Parathyroid adenoma (tissue), 2 donors: ENCODE data around the gene HECW1.

ENCODE experiments used
- H2AFZ ChIP-seq: fragments of 300-600 bp; sonication (generic); one replicate; pipeline ENCODE4 v1.7.0; 2017; ENCODE audit warnings: antibody characterized with exemption, mild to moderate bottlenecking
- H3K27ac ChIP-seq: fragments of 300-600 bp; sonication (generic); one replicate; pipeline ENCODE4 v1.7.0; 2017
- H3K27me3 ChIP-seq: fragments of 300-600 bp; sonication (generic); one replicate; pipeline ENCODE4 v1.7.0; 2017; ENCODE audit warnings: low read length; ENCODE audit not compliant: control insufficient read depth, insufficient read depth
- H3K36me3 ChIP-seq: fragments of 300-600 bp; sonication (generic); one replicate; pipeline ENCODE4 v1.7.0; 2017; ENCODE audit warnings: low read length; ENCODE audit not compliant: control insufficient read depth, insufficient read depth
- H3K4me1 ChIP-seq: fragments of 300-600 bp; sonication (generic); one replicate; pipeline ENCODE4 v1.7.0; 2017; ENCODE audit warnings: control low read depth
- H3K4me2 ChIP-seq: fragments of 300-600 bp; sonication (generic); one replicate; pipeline ENCODE4 v1.7.0; 2017; ENCODE audit warnings: low read length
- H3K4me3 ChIP-seq: fragments of 300-600 bp; sonication (generic); one replicate; pipeline ENCODE4 v1.7.0; 2017; ENCODE audit warnings: low read depth, low read length
- H3K79me2 ChIP-seq: fragments of 300-600 bp; sonication (generic); one replicate; pipeline ENCODE4 v1.7.0; 2017; ENCODE audit warnings: control low read depth
- H3K9ac ChIP-seq: fragments of 300-600 bp; sonication (generic); one replicate; pipeline ENCODE4 v1.7.0; 2017; ENCODE audit warnings: mild to moderate bottlenecking
- H3K9me3 ChIP-seq: fragments of 300-600 bp; sonication (generic); one replicate; pipeline ENCODE4 v1.7.0; 2017; ENCODE audit warnings: low read length; ENCODE audit not compliant: control insufficient read depth
- TF ChIP-seq, protein P1 (sequence below): fragments of 300-600 bp; sonication (generic); IDR thresholded peaks from one replicate; pipeline ENCODE4 v1.7.0; 2017; ENCODE audit warnings: antibody characterized with exemption, mild to moderate bottlenecking
- donor health status: primary hyperparathyroidism.

Gene HECW1

DNA sequence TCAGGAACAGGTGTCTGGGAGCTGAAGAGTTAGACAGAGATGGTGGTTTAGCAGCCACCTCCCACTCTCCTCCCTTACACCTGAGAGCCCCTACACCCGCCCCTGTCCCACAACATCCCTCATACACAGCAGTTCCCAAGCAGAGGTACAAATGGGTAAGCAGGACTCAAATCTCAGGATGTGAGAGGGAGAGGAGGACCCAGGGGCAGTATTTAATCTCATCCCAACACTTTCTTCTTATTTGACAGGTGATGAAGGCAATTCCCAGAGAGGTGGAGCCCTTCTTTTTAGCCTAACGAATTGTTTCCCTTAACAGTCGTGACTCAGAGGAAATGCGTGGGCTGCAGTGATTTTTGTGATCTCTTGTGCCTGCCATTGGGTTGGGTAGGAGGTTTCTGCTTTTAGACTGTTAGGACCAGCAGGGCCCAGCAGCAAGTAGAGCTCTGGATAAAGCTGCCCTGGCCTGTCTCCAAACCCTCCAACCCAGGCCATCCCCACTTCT is 191.3 kb downstream of the HECW1 start:
- H3K9me3 ChIP-seq, result no peaks in the 10 kb centered on the region
- no peak overlapping the region for H3K4me3 ChIP-seq
- no peak overlapping the region for H3K9ac ChIP-seq
- H2AFZ ChIP-seq, result no peak overlapping the region
- H3K4me2 ChIP-seq, result no peak overlapping the region
- no peaks in the 10 kb centered on the region for H3K79me2 ChIP-seq
- no peak overlapping the region for H3K27ac ChIP-seq
- H3K27me3 ChIP-seq, result no peaks in the 10 kb centered on the region
- H3K36me3 ChIP-seq, result no peaks in the 10 kb centered on the region
- TF ChIP-seq, protein P1, sequence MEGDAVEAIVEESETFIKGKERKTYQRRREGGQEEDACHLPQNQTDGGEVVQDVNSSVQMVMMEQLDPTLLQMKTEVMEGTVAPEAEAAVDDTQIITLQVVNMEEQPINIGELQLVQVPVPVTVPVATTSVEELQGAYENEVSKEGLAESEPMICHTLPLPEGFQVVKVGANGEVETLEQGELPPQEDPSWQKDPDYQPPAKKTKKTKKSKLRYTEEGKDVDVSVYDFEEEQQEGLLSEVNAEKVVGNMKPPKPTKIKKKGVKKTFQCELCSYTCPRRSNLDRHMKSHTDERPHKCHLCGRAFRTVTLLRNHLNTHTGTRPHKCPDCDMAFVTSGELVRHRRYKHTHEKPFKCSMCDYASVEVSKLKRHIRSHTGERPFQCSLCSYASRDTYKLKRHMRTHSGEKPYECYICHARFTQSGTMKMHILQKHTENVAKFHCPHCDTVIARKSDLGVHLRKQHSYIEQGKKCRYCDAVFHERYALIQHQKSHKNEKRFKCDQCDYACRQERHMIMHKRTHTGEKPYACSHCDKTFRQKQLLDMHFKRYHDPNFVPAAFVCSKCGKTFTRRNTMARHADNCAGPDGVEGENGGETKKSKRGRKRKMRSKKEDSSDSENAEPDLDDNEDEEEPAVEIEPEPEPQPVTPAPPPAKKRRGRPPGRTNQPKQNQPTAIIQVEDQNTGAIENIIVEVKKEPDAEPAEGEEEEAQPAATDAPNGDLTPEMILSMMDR, result no peak
- H3K4me1 ChIP-seq, result no peaks in the 10 kb centered on the region

DNA sequence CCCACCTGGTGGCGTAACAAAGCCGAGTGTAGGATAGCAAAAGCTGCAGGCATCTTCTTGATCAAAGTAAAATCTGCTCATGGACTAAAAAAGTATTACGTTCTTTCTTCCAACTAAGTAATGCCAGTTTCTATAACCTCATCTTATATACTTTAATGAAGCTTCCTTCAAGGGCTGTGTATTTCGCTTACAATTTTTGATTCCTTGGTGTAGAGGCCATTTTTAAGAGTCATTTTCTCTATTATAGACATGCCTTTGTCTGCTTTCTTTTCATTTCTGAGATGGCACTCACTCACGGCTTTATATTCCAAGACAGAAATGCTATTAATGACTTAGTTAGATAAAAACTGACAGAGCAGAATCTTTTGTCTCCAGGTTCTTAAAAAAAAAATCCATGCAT is 194.0 kb downstream of the HECW1 start:
- H3K4me2 ChIP-seq, result no peak overlapping the region
- H3K9me3 ChIP-seq, result no peaks in the 10 kb centered on the region
- no peak overlapping the region for H2AFZ ChIP-seq
- H3K27ac ChIP-seq, result no peak overlapping the region
- H3K36me3 ChIP-seq, result no peaks in the 10 kb centered on the region
- no peaks in the 10 kb centered on the region for H3K79me2 ChIP-seq
- no peaks in the 10 kb centered on the region for H3K27me3 ChIP-seq
- H3K4me3 ChIP-seq, result no peak overlapping the region
- H3K9ac ChIP-seq, result no peak overlapping the region
- no peaks in the 10 kb centered on the region for H3K4me1 ChIP-seq
- TF ChIP-seq, protein P1, result no peak

DNA sequence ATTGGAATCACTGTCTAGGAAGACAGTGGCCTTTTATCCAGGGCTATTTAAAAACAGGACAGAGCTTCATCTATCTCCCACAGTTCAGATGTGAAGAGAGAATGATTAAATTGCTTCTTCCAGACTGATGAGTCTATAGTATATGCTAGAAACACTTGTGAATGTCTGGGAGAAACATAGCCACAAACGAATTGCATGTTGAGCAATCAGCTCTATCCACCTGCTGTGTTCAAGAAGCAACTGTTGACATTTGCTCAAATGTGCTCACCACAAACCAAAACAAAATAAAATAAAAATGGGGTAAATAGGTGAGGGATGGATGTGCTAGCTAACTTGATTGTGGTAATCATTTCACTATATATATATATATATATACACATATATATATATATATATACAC is 195.1 kb downstream of the HECW1 start:
- Histone ChIP-seq H3K27ac (no peak overlapping the region), H3K36me3 (no peaks in the 10 kb centered on the region), H3K9ac (no peak overlapping the region), H3K9me3 (no peaks in the 10 kb centered on the region), H3K27me3 (no peaks in the 10 kb centered on the region), H3K4me2 (no peak overlapping the region), H3K4me3 (no peak overlapping the region), H2AFZ (no peak overlapping the region), H3K4me1 (no peaks in the 10 kb centered on the region), H3K79me2 (no peaks in the 10 kb centered on the region)
- TF ChIP-seq, protein P1, result no peak

DNA sequence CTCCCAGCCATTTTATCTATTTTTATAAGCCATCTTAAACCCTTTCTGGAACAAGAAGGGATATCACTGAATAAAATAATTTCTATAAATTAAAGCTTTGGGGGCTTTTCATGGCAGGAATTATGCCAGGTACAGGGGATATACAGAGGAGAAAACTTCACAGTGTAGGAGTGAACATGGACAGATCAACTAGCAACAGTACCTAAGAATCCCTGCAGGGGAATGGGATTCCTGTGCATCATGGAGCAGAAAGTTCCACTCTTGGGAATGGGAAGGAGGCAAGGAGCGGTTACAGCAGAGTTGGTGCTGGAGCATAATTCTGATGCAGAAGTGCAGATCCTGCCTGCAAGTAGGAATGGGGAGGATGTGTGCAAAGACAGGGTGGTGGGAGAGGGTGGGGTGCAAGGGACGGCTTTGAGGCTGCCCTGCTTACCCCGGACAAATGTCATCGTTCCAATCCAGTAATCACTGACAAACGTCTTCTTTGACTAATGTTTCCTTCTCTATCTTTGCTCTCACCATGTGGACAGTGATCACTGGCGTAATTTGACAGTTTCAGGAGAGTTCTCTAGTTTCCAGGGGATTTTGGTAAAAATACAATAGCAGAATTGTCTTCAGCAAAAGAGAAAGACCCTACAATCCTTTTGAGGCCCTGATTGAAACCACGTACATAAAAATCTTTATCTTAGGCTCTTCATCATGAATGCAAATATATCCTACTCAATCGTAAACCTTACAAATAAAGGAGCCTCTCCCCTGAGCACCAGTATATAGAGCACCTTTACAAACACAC is 196.7 kb downstream of the HECW1 start:
- Histone ChIP-seq H3K36me3 (no peaks in the 10 kb centered on the region), H3K9ac (no peak overlapping the region), H3K27me3 (no peaks in the 10 kb centered on the region), H3K4me3 (no peak overlapping the region), H3K79me2 (no peaks in the 10 kb centered on the region), H3K4me2 (no peak overlapping the region), H3K4me1 (no peaks in the 10 kb centered on the region), H3K9me3 (no peaks in the 10 kb centered on the region), H2AFZ (no peak overlapping the region), H3K27ac (no peak overlapping the region)
- TF ChIP-seq, protein P1, result no peak

DNA sequence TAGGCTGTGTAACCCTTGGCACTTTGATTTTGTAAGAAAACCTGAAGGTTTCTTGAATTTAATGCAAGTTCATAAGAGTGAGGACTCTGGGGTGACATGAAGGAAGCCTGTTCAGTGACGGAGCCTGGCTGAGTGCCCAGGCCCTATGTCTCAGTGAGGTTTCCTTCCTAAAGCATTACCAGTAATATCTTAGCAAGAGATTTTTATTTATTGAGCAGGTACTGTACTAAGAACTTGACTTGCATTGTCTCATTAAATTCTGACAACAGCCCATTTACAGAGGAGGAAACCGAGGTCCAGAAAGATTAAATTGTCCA is 197.2 kb downstream of the HECW1 start:
- Histone ChIP-seq H3K27me3 (no peaks in the 10 kb centered on the region), H3K27ac (no peak overlapping the region), H3K4me1 (no peaks in the 10 kb centered on the region), H3K4me3 (no peak overlapping the region), H3K9me3 (no peaks in the 10 kb centered on the region), H2AFZ (no peak overlapping the region), H3K79me2 (no peaks in the 10 kb centered on the region), H3K36me3 (no peaks in the 10 kb centered on the region), H3K4me2 (no peak overlapping the region), H3K9ac (no peak overlapping the region)
- TF ChIP-seq, protein P1, result no peak
